Stimulated activated CD8-positive, alpha-beta memory T cell treated with anti-CD3 and anti-CD28 coated beads, Interleukin-12 subunit alpha, Interleukin-12 subunit beta, amount 100 ng/mL, for 4 hours (primary cell): ENCODE data around the gene ZNF638.

Source experiments
- DNase-seq: peaks from one replicate; pipeline ENCODE4 v3.0.0-alpha.2; 2020; ENCODE audit warnings: low read depth

The ZNF638 gene

GRCh38 chr2:71472019-71472418, 140.4 kb downstream of the ZNF638 start:
- DNase-seq, result no peak

GRCh38 chr2:71473346-71474031, 141.9 kb downstream of the ZNF638 start:
- DNase-seq, result no peak

- DNase-seq, result no peak
Observed at GRCh38 chr2:71474116-71474743, 142.6 kb downstream of the ZNF638 start.

DNA sequence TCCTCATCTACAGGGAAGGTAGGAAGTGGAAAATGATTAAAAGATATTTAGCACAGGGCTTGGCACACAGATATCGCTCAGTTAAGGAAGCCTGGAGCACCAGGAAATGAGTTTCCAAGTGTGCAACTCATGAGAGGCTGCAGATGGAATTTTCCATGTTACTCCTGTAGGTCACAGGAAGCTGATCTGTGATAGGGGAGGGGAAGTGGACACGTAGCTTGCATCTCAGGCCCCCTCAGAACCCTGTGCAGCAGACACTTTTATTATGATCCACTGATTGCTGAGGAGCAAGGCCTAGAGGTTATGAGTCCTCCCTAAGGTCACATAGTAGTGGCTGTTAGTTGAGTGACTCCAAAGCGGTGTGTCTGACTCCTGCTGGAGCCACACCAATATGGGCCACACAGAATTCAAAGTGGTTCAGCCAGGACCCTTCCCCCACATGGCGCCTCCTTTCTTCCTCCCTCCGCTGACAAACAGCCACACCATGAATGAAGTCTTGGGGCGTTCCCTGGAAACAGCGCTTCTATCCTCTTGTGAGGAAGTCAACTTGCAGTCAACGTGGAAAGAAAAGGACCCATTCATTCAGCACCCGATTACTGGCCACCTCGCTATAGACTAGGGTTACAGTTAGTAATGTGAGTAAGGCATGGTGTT, 143.3 kb downstream of the ZNF638 start:
- no peak for DNase-seq

- DNase-seq, result no peak
Observed at GRCh38 chr2:71476495-71476894, 144.9 kb downstream of the ZNF638 start.

DNA sequence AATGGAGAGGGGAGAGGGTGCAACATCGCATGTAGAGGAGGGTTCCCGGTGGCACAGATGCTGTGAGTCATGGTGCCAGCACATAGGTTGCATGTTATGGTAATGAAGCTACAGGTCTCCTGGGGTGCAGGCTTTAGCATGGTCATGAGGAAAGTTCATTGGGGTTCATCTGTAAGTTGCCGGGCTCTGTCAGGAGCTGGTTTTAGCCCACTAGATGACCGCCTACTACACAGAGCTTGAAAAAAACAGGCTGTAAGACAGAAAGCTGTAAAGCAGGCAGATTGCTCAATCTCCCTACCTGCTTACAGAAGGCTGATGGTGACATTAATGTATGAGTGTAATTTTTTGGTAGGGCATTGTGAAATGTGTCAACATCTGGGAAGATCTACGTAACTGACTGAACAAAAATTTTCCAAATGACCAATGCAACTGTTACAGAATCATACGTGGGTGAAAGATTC, 145.7 kb downstream of the ZNF638 start:
- DNase-seq, result no peak

- DNase-seq, result no peak
Observed at GRCh38 chr2:71478806-71479205, 147.2 kb downstream of the ZNF638 start.

DNA sequence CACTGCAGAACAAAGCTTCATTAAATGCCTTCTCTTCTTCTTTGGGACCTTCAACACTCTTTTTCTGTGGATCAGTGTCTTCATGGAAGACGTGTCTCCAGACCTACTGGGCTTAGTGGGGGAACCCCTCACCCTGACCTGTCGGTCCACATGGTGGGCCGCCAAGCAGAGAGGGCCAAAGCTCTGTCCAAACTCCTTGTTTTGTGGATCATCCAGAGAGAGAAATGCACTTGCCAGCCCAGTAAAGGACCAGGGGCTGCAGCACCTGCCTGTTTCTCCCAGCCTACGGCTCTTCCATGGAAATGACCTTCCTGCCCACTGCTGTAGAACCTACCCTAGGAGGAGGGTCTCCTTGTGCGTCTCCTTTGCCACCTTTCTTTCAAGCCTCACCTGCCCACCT, 147.7 kb downstream of the ZNF638 start:
- DNase-seq, result no peak

DNA sequence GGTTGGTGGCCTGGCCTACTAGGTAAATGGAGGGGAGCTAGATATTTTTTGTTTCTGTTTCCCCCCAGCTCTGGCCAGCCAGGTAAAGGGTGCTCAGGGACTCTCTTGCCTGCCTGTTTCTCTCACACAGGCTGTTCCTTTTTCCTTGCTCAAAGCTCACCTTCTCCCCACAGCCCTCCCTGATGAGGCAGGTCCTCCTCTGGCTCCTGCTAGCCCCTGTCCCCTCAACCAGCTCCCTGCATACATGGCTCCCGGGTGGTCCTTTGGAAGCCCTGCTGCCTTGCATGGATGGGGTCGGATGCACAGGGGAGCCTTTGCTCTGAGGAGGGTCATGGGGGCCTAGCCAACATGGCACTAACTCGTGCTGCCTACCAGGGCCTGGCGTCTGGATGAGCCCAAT, 149.5 kb downstream of the ZNF638 start:
- no peak for DNase-seq

DNA sequence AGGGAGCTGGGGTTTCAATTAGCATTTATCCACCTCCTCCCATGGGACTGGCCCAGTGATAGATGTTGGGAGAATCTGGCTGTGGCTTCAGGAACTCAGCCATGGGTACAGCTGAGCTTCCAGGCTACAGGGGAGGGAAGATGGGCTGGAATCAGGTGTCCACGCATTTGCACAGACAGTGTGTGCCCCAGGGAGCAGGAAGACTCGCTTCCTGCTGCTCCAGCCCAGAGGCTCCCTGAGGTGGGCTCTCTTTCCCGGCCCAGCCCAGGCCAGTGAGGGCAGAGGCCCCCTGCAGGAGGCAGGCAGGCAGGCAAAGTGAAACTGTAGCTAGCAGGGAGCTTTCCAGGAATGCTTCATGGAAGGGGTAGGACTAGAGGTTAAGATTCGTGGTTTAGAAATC, 150.5 kb downstream of the ZNF638 start:
- no peak for DNase-seq

DNA sequence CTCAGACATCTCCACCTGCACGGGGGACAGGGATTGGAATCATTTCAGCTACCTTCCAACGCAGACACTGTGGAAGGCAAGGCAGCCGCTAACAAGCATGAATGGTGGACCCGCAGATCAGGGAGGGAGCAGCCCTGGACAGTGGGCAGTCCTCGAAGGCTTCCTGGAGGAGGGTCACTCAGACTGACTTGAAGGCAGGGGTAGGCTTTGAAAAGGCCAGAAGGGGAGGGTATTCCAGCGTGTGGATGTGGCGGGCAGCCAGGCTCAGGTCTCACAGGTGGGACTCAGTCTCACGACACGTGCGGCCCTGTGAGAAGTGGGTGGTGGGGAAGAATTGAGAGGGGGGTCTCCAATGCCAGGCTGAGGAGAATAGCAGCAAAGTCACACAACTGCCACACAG, 151.7 kb downstream of the ZNF638 start:
- DNase-seq, result no peak

GRCh38 chr2:71484354-71484753, 152.8 kb downstream of the ZNF638 start:
- DNase-seq, result no peak
